Muscle of leg (tissue), 11 donors: ENCODE results near the gene FOXO6. TPM values are rescaled to one million over a fixed set of nuclear protein-coding genes. Genes with fewer than 3 reads are reported as not detected.
A peak's percentile ranks its signal among the peaks of the same experiment; 100 is the strongest.

Experiments
- DNase-seq: peaks from one replicate; pipeline ENCODE4 v3.0.0; 2013
- H3K27ac ChIP-seq: one replicate; pipeline ENCODE4 v1.5.1; 2013; ENCODE audit warnings: mild to moderate bottlenecking, low read length, control low read depth
- H3K27me3 ChIP-seq: one replicate; pipeline ENCODE4 v1.6.1; 2013; ENCODE audit warnings: low read length; ENCODE audit not compliant: control insufficient read depth, insufficient read depth
- H3K36me3 ChIP-seq: one replicate; pipeline ENCODE4 v1.6.1; 2013; ENCODE audit warnings: low read length; ENCODE audit not compliant: control insufficient read depth, insufficient read depth
- H3K4me1 ChIP-seq: one replicate; pipeline ENCODE4 v1.6.1; 2013; ENCODE audit warnings: low read length; ENCODE audit not compliant: control insufficient read depth, insufficient read depth
- H3K4me3 ChIP-seq: one replicate; pipeline ENCODE4 v1.5.1; 2013; ENCODE audit warnings: low read length, control low read depth
- H3K9me3 ChIP-seq: replicated peaks from 2 replicates; pipeline ENCODE4 v1.6.1; 2013; ENCODE audit warnings: low read depth, low read length; ENCODE audit not compliant: control insufficient read depth
- WGBS: methylation state at CpG from one replicate; pipeline ENCODE4 v1.1.5; 2013; ENCODE audit warnings: missing lambda C conversion rate; ENCODE audit not compliant: insufficient coverage; 5-methylcytosine and 5-hydroxymethylcytosine counted together
- polyA plus RNA-seq, 8 donors: library from polyadenylated mRNA; unstranded; fragments of 120-200 nt; gene quantifications; one replicate each; pipeline versions ENCODE4 v1.2.1 to v1.2.3, GENCODE V29; 2013; ENCODE audit warnings: inconsistent platforms in 1 of 8, low replicate concordance in 1 of 8; ENCODE audit not compliant: insufficient read length in 8 of 8, insufficient read depth in 1 of 8
- total RNA-seq: library from RNA; stranded (reverse); fragments of 120-200 nt; gene quantifications from one replicate; pipeline ENCODE4 v1.2.4, GENCODE V29; 2013

Gene FOXO6
- total and polyA plus RNA-seq, 9 donors = 3.5 to 16.2 (median 10.0) TPM

DNA sequence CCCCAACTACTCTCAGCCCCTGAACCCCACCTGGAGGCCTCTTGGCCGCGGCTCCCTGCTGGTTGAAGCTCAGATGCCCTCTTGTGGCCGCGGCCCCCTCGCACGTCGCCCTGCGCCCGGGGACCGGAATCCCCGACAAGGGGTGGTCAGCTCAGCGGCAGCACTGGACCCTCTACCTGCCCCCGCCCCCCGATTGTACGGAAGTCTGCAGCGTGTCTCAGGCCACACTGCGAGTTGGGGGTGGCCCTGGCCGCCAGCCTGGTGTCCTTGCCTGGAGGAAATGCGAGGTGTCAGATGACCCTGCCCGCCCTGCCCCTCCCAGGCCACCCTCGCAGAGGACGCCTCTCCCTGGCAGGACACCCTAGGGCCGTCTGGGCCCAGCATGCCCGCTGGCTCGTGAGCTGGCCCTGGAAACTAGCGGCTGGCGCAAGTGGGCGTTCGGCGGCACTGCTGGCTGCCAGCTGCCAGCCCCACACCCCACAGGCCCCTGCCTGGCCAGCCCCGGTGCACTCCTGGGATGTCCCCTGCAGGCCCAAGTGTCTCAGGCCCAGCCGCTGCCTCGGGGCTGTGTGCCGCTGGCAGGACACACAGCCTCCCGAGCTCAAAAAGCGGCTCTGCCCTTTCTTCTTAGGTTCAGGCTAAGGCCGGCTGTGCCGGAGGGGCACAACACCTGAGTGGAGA is 62.4 kb downstream of the FOXO6 start:
- H3K36me3 ChIP-seq = no peaks in the 10 kb centered on the region
- H3K27me3 ChIP-seq = no peaks in the 10 kb centered on the region
- 50% methylated on average over 37 of the region's 38 CpGs for whole genome bisulfite sequencing
- H3K9me3 ChIP-seq = no peaks in the 10 kb centered on the region
- peak overlapping the region; percentile 51 for H3K27ac ChIP-seq
- DNase-seq = no peak
- H3K4me1 ChIP-seq = peaks cover 77% of the 10 kb centered on the region
- peak overlapping the region; percentile 22 for H3K4me3 ChIP-seq

DNA sequence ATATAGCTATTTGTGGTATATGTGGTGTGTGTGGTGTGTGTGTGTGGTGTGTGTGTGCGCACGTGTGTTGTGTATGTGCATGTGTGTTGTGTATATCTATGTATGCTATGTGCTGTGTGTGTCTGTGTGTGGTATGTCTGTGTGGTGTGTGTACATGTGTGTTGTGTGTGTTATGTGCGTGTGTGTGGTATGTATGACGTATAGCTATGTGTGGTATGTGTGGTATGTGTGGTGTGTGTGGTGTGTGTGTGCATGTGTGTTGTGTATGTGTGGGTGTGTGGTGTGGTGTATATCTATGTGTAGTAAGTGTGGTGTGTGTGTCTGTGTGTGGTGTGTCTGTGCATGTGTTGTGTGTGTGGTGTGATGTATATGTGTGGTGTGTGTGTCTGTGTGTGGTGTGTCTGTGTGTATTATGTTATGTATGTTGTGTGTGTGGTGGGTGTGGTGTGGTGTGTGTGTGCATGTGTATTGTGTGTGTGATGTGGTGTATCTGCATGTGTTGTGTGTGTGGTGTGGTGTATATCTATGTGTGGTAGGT is 63.4 kb downstream of the FOXO6 start:
- no peak overlapping the region for H3K4me3 ChIP-seq
- peaks cover 75% of the 10 kb centered on the region for H3K4me1 ChIP-seq
- no peaks in the 10 kb centered on the region for H3K27me3 ChIP-seq
- 98% methylated on average over 4 of the region's 4 CpGs for WGBS
- H3K9me3 ChIP-seq = no peaks in the 10 kb centered on the region
- H3K27ac ChIP-seq = no peak overlapping the region
- no peak for DNase-seq
- H3K36me3 ChIP-seq = no peaks in the 10 kb centered on the region

DNA sequence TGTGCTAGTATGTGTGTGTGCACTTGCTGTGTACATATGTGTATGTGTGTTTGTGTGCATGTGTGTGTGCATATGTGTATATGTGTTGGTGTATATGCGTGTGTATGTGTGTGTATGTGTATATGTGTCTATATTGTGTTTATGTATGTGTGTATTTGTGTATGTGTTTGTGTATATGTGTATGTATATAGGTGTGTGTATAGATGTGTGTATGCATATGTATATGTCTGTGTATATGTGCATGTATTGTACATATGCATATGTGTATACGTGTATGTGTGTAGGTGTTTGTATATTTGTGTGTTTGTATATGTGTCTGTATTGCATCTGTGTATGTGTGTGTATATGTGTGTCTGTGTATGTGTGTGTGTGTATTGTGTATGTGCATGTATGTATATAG is 64.1 kb downstream of the FOXO6 start:
- no peak for DNase-seq
- Histone ChIP-seq H3K36me3 (no peaks in the 10 kb centered on the region), H3K27me3 (peaks cover 2% of the 10 kb centered on the region), H3K4me3 (no peak overlapping the region), H3K4me1 (peaks cover 73% of the 10 kb centered on the region), H3K9me3 (no peaks in the 10 kb centered on the region), H3K27ac (no peak overlapping the region)
- 92% methylated on average over 2 of the region's 2 CpGs for WGBS

GRCh38 chr1:41426201-41426890 is 65.1 kb downstream of the FOXO6 start:
- DNase-seq = no peak
- no peak overlapping the region for H3K27ac ChIP-seq
- H3K27me3 ChIP-seq = peaks cover 2% of the 10 kb centered on the region
- no peaks in the 10 kb centered on the region for H3K36me3 ChIP-seq
- H3K4me1 ChIP-seq = peaks cover 73% of the 10 kb centered on the region
- no peaks in the 10 kb centered on the region for H3K9me3 ChIP-seq
- no peak overlapping the region for H3K4me3 ChIP-seq
- 75% methylated on average over 9 of the region's 13 CpGs for WGBS

DNA sequence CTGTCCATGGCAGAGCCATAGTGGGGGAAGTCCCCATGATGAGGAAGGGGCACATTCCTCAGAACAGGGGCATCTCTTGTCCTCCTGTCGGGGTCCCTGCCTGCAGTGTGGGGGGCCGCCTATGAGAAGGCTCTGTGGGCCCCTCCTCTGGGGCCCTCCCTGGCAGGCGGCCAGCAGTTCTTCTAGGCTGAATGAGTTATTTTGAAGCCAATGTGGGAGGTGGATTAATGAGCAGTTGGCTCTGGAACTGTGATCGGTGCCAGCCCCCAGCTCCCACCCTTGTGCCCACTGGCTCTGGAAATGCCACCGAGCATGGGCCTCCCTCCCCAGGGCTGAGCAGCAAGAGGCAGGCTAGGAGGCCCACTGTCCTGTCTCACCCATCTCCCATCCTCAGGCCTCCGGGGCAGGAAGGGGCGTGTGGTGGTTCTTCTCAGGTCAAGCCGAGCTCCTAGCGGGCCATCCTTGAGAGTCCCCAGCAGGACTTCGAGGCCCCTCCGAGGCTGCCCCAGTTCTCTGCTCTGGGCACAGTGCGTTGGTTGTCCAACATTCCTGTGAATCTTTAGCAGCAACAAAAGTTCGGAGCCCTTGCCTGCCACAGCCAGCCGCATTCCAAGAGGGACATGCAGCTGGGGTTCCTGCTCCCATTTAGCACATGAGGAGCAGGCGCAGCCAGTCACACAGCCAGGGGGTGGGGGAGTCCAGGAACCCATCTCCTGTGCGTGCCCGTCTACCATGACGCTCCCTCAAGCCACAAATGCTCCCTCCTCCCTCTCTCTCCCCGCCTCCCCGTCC is 66.1 kb downstream of the FOXO6 start:
- peaks cover 2% of the 10 kb centered on the region for H3K27me3 ChIP-seq
- H3K4me3 ChIP-seq = no peak overlapping the region
- peaks cover 79% of the 10 kb centered on the region for H3K4me1 ChIP-seq
- H3K27ac ChIP-seq = peak overlapping the region; percentile 20
- DNase-seq = no peak
- H3K9me3 ChIP-seq = no peaks in the 10 kb centered on the region
- no peaks in the 10 kb centered on the region for H3K36me3 ChIP-seq
- WGBS = 70% methylated on average over 14 of the region's 20 CpGs

DNA sequence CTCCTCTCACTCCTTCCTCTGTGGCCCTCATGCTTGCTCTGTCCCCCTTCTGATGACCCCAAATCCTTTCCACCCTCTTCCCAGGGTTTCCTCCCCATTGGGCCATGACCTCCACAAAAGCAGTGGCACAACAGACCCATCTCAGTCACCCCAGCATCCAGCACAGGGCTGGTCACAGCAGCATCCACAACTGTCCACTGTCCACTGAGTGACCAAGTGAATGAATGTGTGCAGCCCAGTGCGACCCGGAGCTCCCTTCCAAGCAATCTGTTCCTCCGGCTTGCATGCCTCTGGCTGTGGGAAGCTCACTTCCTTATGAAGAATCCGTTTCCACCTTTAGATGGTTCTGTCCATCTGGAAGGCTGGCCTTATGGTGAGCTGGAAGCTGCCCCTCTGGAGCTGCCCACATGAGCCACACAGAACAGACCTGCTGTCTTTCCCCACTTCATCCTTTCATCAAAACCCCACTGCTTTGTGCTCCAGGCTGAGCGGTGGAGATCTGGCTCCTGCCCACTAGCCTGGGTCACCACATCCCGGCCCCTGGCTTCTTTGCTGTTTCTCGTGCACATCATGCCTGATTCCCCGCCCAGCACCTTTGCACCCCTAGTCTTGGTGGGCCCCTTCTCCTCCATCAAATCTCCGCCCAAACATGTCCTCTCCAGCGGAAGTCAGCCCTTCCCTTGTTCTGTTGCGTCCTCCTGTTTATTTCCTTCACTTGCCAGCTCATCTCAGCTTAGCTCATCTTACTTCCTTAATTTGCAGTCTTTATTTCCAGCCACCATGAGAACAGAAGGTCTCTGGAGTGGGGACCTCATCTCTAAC is 66.9 kb downstream of the FOXO6 start:
- DNase-seq = no peak
- H3K27me3 ChIP-seq = peaks cover 2% of the 10 kb centered on the region
- WGBS = 77% methylated on average over 11 of the region's 11 CpGs
- H3K4me1 ChIP-seq = peaks cover 79% of the 10 kb centered on the region
- H3K4me3 ChIP-seq = no peak overlapping the region
- no peaks in the 10 kb centered on the region for H3K9me3 ChIP-seq
- no peaks in the 10 kb centered on the region for H3K36me3 ChIP-seq
- no peak overlapping the region for H3K27ac ChIP-seq

- peaks cover 77% of the 10 kb centered on the region for H3K4me1 ChIP-seq
- H3K27me3 ChIP-seq = peaks cover 2% of the 10 kb centered on the region
- H3K9me3 ChIP-seq = no peaks in the 10 kb centered on the region
- no peak for DNase-seq
- H3K27ac ChIP-seq = no peak overlapping the region
- WGBS = 71% methylated on average over 9 of the region's 16 CpGs
- no peaks in the 10 kb centered on the region for H3K36me3 ChIP-seq
- H3K4me3 ChIP-seq = no peak overlapping the region
Observed at GRCh38 chr1:41428738-41429640, 67.8 kb downstream of the FOXO6 start.

- Histone ChIP-seq H3K36me3 (no peaks in the 10 kb centered on the region), H3K27me3 (peaks cover 2% of the 10 kb centered on the region), H3K4me3 (no peak overlapping the region), H3K4me1 (peaks cover 72% of the 10 kb centered on the region), H3K27ac (peak overlapping the region; percentile 53), H3K9me3 (no peaks in the 10 kb centered on the region)
- no peak for DNase-seq
- WGBS = 56% methylated on average over 4 of the region's 5 CpGs
Observed at GRCh38 chr1:41429641-41430035, 68.4 kb downstream of the FOXO6 start.

DNA sequence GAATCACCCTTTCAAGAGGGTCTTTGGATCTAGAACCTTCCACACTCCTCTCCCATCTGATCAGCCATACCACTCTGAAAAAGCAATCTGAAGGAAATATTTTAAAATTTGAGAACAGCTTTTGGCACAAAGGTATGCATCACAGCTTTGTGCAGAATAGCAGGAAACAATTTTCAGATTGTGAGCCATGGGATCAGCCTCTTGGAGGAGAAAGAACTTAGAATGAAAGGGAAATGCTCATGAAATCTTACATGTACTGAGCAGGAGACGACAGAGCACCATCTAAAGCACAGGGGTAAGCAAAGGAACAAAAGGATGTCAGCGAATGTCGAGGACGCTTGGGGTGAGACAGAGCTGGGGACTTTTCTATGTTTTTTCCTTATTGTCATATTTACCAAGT is 68.8 kb downstream of the FOXO6 start:
- Histone ChIP-seq H3K4me3 (no peak overlapping the region), H3K27ac (peak overlapping the region; percentile 53), H3K9me3 (no peaks in the 10 kb centered on the region), H3K27me3 (peaks cover 2% of the 10 kb centered on the region), H3K4me1 (peaks cover 72% of the 10 kb centered on the region), H3K36me3 (no peaks in the 10 kb centered on the region)
- DNase-seq = peak; percentile 56
- WGBS = 11% methylated on average over 1 of the region's 4 CpGs
